Gastrocnemius medialis (tissue), 4 donors: Measurements from ENCODE around the gene SYNJ1.

Source experiments
- POLR2A ChIP-seq, 2 donors: fragments of 450-650 bp; IDR thresholded peaks; one replicate each; pipeline ENCODE4 v1.6.1; 2017; ENCODE audit warnings: antibody characterized with exemption in 2 of 2, mild to moderate bottlenecking in 2 of 2, moderate library complexity in 2 of 2
- TF ChIP-seq, protein P1 (sequence below), 5 experiments: fragments of 450-650 bp in 3 of 5; fragments of 200-600 bp in 2 of 5; sonication (generic) in 2 of 5; IDR thresholded peaks in 4 of 5; conservative IDR thresholded peaks in 1 of 5; 1 replicate in 4 of 5; 2 replicates in 1 of 5; pipeline ENCODE4 v1.5.1; 2016 to 2019; ENCODE audit warnings: antibody characterized with exemption in 5 of 5, mild to moderate bottlenecking in 3 of 5, moderate library complexity in 3 of 5

DNA sequence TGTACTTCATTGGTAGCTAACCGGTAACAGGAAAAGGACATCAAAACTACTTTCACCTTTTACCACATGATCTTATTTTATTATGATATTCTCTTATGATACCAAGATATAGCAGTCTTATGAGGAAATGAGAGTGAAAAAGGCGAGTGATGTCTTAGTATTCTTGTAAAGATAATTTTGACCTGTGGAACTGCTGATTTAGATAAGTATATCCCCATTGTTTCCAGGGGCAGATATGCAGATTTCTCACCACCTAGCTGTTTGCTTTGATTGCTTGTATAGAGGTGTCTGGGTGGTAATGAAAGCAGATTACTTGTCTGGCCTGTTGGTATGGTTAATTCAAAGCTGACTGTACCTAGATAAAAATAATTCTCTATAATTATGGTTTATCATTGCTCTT lies 53.1 kb downstream of the SYNJ1 start:
- TF ChIP-seq, protein P1, sequence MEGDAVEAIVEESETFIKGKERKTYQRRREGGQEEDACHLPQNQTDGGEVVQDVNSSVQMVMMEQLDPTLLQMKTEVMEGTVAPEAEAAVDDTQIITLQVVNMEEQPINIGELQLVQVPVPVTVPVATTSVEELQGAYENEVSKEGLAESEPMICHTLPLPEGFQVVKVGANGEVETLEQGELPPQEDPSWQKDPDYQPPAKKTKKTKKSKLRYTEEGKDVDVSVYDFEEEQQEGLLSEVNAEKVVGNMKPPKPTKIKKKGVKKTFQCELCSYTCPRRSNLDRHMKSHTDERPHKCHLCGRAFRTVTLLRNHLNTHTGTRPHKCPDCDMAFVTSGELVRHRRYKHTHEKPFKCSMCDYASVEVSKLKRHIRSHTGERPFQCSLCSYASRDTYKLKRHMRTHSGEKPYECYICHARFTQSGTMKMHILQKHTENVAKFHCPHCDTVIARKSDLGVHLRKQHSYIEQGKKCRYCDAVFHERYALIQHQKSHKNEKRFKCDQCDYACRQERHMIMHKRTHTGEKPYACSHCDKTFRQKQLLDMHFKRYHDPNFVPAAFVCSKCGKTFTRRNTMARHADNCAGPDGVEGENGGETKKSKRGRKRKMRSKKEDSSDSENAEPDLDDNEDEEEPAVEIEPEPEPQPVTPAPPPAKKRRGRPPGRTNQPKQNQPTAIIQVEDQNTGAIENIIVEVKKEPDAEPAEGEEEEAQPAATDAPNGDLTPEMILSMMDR (IDR thresholded peaks at IDR 0.05 in 4 of 5, conservative IDR thresholded peaks at IDR 0.05 in 1 of 5), result no peak
- TF ChIP-seq POLR2A (IDR thresholded peaks at IDR 0.05), result no peak
